22Rv1 (cell line): ENCODE results near the gene NRXN3.

Experiments used
- CTCF ChIP-seq: fragments of 450-650 bp; IDR thresholded peaks from 2 replicates; pipeline ENCODE4 v1.5.1; 2017; ENCODE audit warnings: mild to moderate bottlenecking
- ZFX ChIP-seq: fragments of 450-650 bp; IDR thresholded peaks from 2 replicates; pipeline ENCODE4 v1.6.1; 2017; ENCODE audit warnings: antibody characterized with exemption, borderline replicate concordance

DNA sequence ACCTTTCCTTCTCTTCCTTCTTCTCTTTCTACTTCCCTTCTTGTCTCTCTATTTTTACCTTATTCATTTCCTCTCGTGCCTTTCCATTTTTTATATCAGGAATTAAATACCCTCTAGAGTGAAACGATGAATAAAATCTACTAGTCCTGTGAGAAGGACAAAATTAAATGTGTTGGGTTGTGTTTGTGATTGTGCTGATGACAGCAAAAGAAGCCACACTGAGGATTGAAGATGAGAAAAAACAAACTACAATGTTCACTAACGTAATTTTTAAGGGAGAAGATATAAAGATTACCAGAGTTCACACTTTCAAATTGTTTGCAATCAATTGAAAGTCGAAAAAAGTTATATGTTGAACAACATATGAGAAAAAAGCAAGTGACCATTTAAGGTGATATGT lies 1029.0 kb downstream of the NRXN3 start:
- TF ChIP-seq CTCF, result no peak
- no peak for TF ChIP-seq ZFX
